ENCODE measurements around the gene SLC39A10.
A peak's percentile ranks its signal among the peaks of the same experiment; 100 is the strongest.

SLC39A10 gene

GRCh38 chr2:195697681-195698220, 40.7 kb downstream of the SLC39A10 start:
- DNase-seq (ENCODE audit: low read depth), result no peak
- H3K36me3 ChIP-seq (ENCODE audit: control insufficient read depth, insufficient read depth, low read length, severe bottlenecking), result no peaks in the 10 kb centered on the region
- peaks cover 12% of the 10 kb centered on the region for H3K9me3 ChIP-seq (ENCODE audit: control insufficient read depth, low read length)
- no peaks in the 10 kb centered on the region for H3K27me3 ChIP-seq (replicated peaks; ENCODE audit: control insufficient read depth, insufficient read depth, low read length)
- no peak overlapping the region for H3K4me3 ChIP-seq (ENCODE audit: low read length)
- H3K4me1 ChIP-seq (ENCODE audit: control insufficient read depth, insufficient read depth, low read length), result no peaks in the 10 kb centered on the region
- H3K9ac ChIP-seq (ENCODE audit: low read length), result no peak overlapping the region

GRCh38 chr2:195700480-195700879, 43.5 kb downstream of the SLC39A10 start:
- H3K4me1 ChIP-seq (ENCODE audit: control insufficient read depth, insufficient read depth, low read length), result no peaks in the 10 kb centered on the region

DNA sequence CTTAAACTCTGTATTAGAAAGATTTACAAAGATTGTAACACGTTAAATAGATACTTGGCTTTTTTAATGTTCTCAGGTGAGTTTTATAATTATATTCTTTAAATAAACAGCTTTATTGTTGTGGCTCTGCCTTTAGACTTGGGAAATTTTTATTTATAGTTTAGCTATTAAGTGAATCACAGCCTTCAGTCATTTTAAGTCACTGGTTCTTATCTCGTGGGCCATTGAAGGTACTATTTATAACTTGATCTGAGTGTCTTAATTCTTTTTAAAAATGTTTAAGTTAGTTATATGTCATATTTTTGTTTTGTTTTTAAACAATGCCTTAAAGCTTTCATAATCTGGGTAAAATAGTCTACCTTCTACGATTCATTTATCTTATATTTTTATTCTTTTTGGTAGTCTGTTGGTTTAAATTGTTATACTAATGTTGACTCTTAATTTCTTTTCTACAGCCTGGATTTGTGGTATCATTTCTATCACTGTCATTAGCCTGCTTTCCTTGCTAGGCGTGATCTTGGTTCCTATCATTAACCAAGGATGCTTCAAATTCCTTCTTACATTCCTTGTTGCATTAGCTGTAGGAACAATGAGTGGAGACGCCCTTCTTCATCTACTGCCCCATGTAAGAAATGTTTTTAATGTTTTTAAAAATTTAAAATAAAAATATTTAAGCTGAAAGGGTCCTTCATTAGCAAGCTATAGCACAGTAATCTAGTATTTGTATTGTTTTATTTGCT, 49.3 kb downstream of the SLC39A10 start:
- Histone ChIP-seq H3K4me1 (ENCODE audit: control insufficient read depth, insufficient read depth, low read length) (peaks cover 5% of the 10 kb centered on the region), H3K4me3 (ENCODE audit: low read length) (no peak overlapping the region), H3K9me3 (ENCODE audit: control insufficient read depth, low read length) (no peaks in the 10 kb centered on the region), H3K9ac (ENCODE audit: low read length) (no peak overlapping the region), H3K27me3 (replicated peaks; ENCODE audit: control insufficient read depth, insufficient read depth, low read length) (no peaks in the 10 kb centered on the region), H3K36me3 (ENCODE audit: control insufficient read depth, insufficient read depth, low read length, severe bottlenecking) (no peaks in the 10 kb centered on the region)
- DNase-seq (ENCODE audit: low read depth), result peak; percentile 30

More at GRCh38 chr2:195700480-195700879, 43.5 kb downstream of the SLC39A10 start:
- Histone ChIP-seq H3K9me3 (ENCODE audit: control insufficient read depth, low read length) (peaks cover 12% of the 10 kb centered on the region), H3K4me3 (ENCODE audit: low read length) (no peak overlapping the region), H3K27me3 (replicated peaks; ENCODE audit: control insufficient read depth, insufficient read depth, low read length) (no peaks in the 10 kb centered on the region), H3K9ac (ENCODE audit: low read length) (no peak overlapping the region), H3K36me3 (ENCODE audit: control insufficient read depth, insufficient read depth, low read length, severe bottlenecking) (no peaks in the 10 kb centered on the region)
- no peak for DNase-seq (ENCODE audit: low read depth)

- no peaks in the 10 kb centered on the region for H3K27me3 ChIP-seq (replicated peaks; ENCODE audit: control insufficient read depth, insufficient read depth, low read length)
- peaks cover 5% of the 10 kb centered on the region for H3K4me1 ChIP-seq (ENCODE audit: control insufficient read depth, insufficient read depth, low read length)
- DNase-seq (ENCODE audit: low read depth), result peak; percentile 51
Measured at GRCh38 chr2:195709901-195710806, 53.1 kb downstream of the SLC39A10 start.

GRCh38 chr2:195711478-195711877, 54.5 kb downstream of the SLC39A10 start:
- H3K4me3 ChIP-seq (ENCODE audit: low read length), result no peak overlapping the region

More at GRCh38 chr2:195709901-195710806, 53.1 kb downstream of the SLC39A10 start:
- no peak overlapping the region for H3K9ac ChIP-seq (ENCODE audit: low read length)
- H3K36me3 ChIP-seq (ENCODE audit: control insufficient read depth, insufficient read depth, low read length, severe bottlenecking), result peaks cover 11% of the 10 kb centered on the region
- no peak overlapping the region for H3K4me3 ChIP-seq (ENCODE audit: low read length)
- H3K9me3 ChIP-seq (ENCODE audit: control insufficient read depth, low read length), result no peaks in the 10 kb centered on the region

DNA sequence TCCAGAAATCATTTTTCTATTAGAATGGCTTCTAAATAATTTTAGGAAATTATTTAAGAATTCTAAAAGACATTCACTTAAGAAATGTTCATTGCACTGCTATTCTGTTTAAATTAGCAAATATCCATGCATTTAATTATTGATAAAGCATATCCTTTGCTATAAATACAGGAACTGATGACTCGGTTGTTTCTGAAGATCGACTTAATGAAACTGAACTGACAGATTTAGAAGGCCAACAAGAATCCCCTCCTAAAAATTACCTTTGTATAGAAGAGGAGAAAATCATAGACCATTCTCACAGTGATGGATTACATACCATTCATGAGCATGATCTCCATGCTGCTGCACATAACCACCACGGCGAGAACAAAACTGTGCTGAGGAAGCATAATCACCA, 59.4 kb downstream of the SLC39A10 start:
- DNase-seq (ENCODE audit: low read depth), result no peak
- no peak overlapping the region for H3K4me3 ChIP-seq (ENCODE audit: low read length)
- no peaks in the 10 kb centered on the region for H3K9me3 ChIP-seq (ENCODE audit: control insufficient read depth, low read length)
- no peaks in the 10 kb centered on the region for H3K4me1 ChIP-seq (ENCODE audit: control insufficient read depth, insufficient read depth, low read length)
- no peaks in the 10 kb centered on the region for H3K27me3 ChIP-seq (replicated peaks; ENCODE audit: control insufficient read depth, insufficient read depth, low read length)
- no peak overlapping the region for H3K9ac ChIP-seq (ENCODE audit: low read length)
- peaks cover 30% of the 10 kb centered on the region for H3K36me3 ChIP-seq (ENCODE audit: control insufficient read depth, insufficient read depth, low read length, severe bottlenecking)

More at GRCh38 chr2:195711478-195711877, 54.5 kb downstream of the SLC39A10 start:
- peaks cover 5% of the 10 kb centered on the region for H3K4me1 ChIP-seq (ENCODE audit: control insufficient read depth, insufficient read depth, low read length)
- no peaks in the 10 kb centered on the region for H3K27me3 ChIP-seq (replicated peaks; ENCODE audit: control insufficient read depth, insufficient read depth, low read length)
- peaks cover 13% of the 10 kb centered on the region for H3K36me3 ChIP-seq (ENCODE audit: control insufficient read depth, insufficient read depth, low read length, severe bottlenecking)
- H3K9me3 ChIP-seq (ENCODE audit: control insufficient read depth, low read length), result no peaks in the 10 kb centered on the region
- no peak overlapping the region for H3K9ac ChIP-seq (ENCODE audit: low read length)
- DNase-seq (ENCODE audit: low read depth), result no peak

GRCh38 chr2:195721042-195721441, 64.0 kb downstream of the SLC39A10 start:
- Histone ChIP-seq H3K4me1 (ENCODE audit: control insufficient read depth, insufficient read depth, low read length) (no peaks in the 10 kb centered on the region), H3K9me3 (ENCODE audit: control insufficient read depth, low read length) (no peaks in the 10 kb centered on the region), H3K27me3 (replicated peaks; ENCODE audit: control insufficient read depth, insufficient read depth, low read length) (no peaks in the 10 kb centered on the region), H3K36me3 (ENCODE audit: control insufficient read depth, insufficient read depth, low read length, severe bottlenecking) (peaks cover 19% of the 10 kb centered on the region), H3K9ac (ENCODE audit: low read length) (no peak overlapping the region), H3K4me3 (ENCODE audit: low read length) (no peak overlapping the region)
- no peak for DNase-seq (ENCODE audit: low read depth)

- no peak overlapping the region for H3K9ac ChIP-seq (ENCODE audit: low read length)
- no peaks in the 10 kb centered on the region for H3K4me1 ChIP-seq (ENCODE audit: control insufficient read depth, insufficient read depth, low read length)
- H3K4me3 ChIP-seq (ENCODE audit: low read length), result no peak overlapping the region
- no peaks in the 10 kb centered on the region for H3K9me3 ChIP-seq (ENCODE audit: control insufficient read depth, low read length)
- peaks cover 12% of the 10 kb centered on the region for H3K36me3 ChIP-seq (ENCODE audit: control insufficient read depth, insufficient read depth, low read length, severe bottlenecking)
- DNase-seq (ENCODE audit: low read depth), result no peak
- H3K27me3 ChIP-seq (replicated peaks; ENCODE audit: control insufficient read depth, insufficient read depth, low read length), result no peaks in the 10 kb centered on the region
Measured at GRCh38 chr2:195722075-195722474, 65.0 kb downstream of the SLC39A10 start.

DNA sequence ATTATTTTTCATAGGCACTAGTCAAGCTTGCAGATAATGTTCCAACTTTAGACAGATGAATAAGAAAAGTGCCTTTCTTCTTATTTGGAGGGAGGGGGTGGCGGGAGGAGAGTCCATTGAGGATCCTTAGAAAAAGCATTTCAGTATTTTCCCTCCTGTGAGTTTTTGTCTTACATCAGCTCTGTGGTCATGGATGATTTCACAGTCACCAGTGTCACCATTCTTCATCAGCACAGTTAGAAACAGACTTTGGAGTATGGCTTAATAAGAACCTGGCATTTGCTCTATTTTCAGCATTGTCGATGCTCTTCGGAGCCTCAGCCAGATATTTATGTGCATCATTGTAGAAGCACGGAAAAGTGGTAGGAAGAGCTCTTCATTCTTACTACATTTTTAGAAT, 70.1 kb downstream of the SLC39A10 start:
- no peak overlapping the region for H3K9ac ChIP-seq (ENCODE audit: low read length)
- H3K9me3 ChIP-seq (ENCODE audit: control insufficient read depth, low read length), result no peaks in the 10 kb centered on the region
- no peaks in the 10 kb centered on the region for H3K27me3 ChIP-seq (replicated peaks; ENCODE audit: control insufficient read depth, insufficient read depth, low read length)
- H3K36me3 ChIP-seq (ENCODE audit: control insufficient read depth, insufficient read depth, low read length, severe bottlenecking), result peaks cover 24% of the 10 kb centered on the region
- no peaks in the 10 kb centered on the region for H3K4me1 ChIP-seq (ENCODE audit: control insufficient read depth, insufficient read depth, low read length)
- no peak overlapping the region for H3K4me3 ChIP-seq (ENCODE audit: low read length)
- DNase-seq (ENCODE audit: low read depth), result no peak

GRCh38 chr2:195730912-195731311, 73.9 kb downstream of the SLC39A10 start:
- Histone ChIP-seq H3K36me3 (ENCODE audit: control insufficient read depth, insufficient read depth, low read length, severe bottlenecking) (peaks cover 25% of the 10 kb centered on the region), H3K9me3 (ENCODE audit: control insufficient read depth, low read length) (no peaks in the 10 kb centered on the region), H3K27me3 (replicated peaks; ENCODE audit: control insufficient read depth, insufficient read depth, low read length) (no peaks in the 10 kb centered on the region), H3K4me1 (ENCODE audit: control insufficient read depth, insufficient read depth, low read length) (peaks cover 3% of the 10 kb centered on the region), H3K9ac (ENCODE audit: low read length) (no peak overlapping the region), H3K4me3 (ENCODE audit: low read length) (no peak overlapping the region)
- DNase-seq (ENCODE audit: low read depth), result no peak

DNA sequence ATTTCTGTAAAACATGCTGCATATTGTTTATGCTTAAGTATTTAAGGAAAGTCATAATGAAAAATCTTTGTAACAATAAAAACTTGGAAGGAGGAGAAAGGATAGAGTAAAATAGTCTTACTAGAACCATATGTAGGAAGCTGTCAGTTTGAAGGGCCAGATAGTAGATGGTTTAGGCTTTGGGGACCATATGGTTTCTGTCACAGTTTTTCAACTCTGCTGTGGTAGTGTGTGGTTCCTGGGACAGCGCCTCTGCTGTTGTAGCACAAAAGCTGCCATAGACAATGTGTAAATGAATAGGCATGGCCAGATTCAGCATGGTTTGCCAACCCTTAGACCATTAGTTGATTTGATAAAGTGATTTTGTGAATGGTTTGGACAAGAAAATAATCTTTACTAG, 75.5 kb downstream of the SLC39A10 start:
- no peak overlapping the region for H3K4me3 ChIP-seq (ENCODE audit: low read length)
- DNase-seq (ENCODE audit: low read depth), result peak; percentile 36
- H3K4me1 ChIP-seq (ENCODE audit: control insufficient read depth, insufficient read depth, low read length), result peaks cover 3% of the 10 kb centered on the region
- H3K9me3 ChIP-seq (ENCODE audit: control insufficient read depth, low read length), result no peaks in the 10 kb centered on the region
- H3K27me3 ChIP-seq (replicated peaks; ENCODE audit: control insufficient read depth, insufficient read depth, low read length), result no peaks in the 10 kb centered on the region
- peaks cover 25% of the 10 kb centered on the region for H3K36me3 ChIP-seq (ENCODE audit: control insufficient read depth, insufficient read depth, low read length, severe bottlenecking)
- H3K9ac ChIP-seq (ENCODE audit: low read length), result no peak overlapping the region
